ENCODE results near the gene TENM3. TPM values are rescaled to one million over a fixed set of nuclear protein-coding genes. Genes with fewer than 3 reads are reported as not detected.

TENM3 gene
- total RNA-seq, 1 experiment from 2014 or later, result 71.0 TPM

DNA sequence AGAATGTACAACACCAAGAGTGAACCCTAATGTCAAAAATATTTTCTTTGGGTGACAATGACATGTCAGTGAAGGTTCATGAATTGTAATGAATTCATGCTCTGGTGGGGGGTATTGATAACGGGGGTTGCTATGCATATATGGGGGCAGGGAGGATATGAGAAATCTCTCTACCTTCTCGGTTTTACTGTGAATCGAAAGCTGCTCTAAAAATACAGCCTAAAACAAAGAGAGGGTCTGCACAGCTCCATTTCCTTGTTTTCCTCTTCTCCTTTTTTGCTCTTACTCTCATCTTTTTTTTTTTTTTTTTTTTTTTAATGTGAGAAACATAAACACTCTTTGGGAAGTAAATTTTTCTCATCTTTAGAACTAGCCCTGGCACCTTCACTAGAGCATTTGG lies 588.2 kb downstream of the TENM3 start (continued):
- TF ChIP-seq, protein P1, sequence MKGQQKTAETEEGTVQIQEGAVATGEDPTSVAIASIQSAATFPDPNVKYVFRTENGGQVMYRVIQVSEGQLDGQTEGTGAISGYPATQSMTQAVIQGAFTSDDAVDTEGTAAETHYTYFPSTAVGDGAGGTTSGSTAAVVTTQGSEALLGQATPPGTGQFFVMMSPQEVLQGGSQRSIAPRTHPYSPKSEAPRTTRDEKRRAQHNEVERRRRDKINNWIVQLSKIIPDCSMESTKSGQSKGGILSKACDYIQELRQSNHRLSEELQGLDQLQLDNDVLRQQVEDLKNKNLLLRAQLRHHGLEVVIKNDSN (CRISPR knock-in tag; IDR thresholded peaks at IDR 0.05), result no peak
- TF ChIP-seq NR3C1 (CRISPR knock-in tag; conservative IDR thresholded peaks at IDR 0.05; ENCODE audit: low read depth), result no peak
- TF ChIP-seq NFE2L1 (CRISPR knock-in tag; IDR thresholded peaks at IDR 0.05), result no peak
- TF ChIP-seq HMGA2 (CRISPR knock-in tag; IDR thresholded peaks at IDR 0.05), result no peak
- TF ChIP-seq, protein P2, sequence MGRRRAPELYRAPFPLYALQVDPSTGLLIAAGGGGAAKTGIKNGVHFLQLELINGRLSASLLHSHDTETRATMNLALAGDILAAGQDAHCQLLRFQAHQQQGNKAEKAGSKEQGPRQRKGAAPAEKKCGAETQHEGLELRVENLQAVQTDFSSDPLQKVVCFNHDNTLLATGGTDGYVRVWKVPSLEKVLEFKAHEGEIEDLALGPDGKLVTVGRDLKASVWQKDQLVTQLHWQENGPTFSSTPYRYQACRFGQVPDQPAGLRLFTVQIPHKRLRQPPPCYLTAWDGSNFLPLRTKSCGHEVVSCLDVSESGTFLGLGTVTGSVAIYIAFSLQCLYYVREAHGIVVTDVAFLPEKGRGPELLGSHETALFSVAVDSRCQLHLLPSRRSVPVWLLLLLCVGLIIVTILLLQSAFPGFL (CRISPR knock-in tag; IDR thresholded peaks at IDR 0.05; ENCODE audit: borderline replicate concordance), result no peak
- no peak for TF ChIP-seq MYBL2 (CRISPR knock-in tag; IDR thresholded peaks at IDR 0.05)
- TF ChIP-seq ELF4 (CRISPR knock-in tag; IDR thresholded peaks at IDR 0.05; ENCODE audit: low read depth), result no peak
- TF ChIP-seq, protein P3, sequence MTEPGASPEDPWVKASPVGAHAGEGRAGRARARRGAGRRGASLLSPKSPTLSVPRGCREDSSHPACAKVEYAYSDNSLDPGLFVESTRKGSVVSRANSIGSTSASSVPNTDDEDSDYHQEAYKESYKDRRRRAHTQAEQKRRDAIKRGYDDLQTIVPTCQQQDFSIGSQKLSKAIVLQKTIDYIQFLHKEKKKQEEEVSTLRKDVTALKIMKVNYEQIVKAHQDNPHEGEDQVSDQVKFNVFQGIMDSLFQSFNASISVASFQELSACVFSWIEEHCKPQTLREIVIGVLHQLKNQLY (CRISPR knock-in tag; IDR thresholded peaks at IDR 0.05), result no peak
- no peak for TF ChIP-seq NR1H2 (CRISPR knock-in tag; IDR thresholded peaks at IDR 0.05)

DNA sequence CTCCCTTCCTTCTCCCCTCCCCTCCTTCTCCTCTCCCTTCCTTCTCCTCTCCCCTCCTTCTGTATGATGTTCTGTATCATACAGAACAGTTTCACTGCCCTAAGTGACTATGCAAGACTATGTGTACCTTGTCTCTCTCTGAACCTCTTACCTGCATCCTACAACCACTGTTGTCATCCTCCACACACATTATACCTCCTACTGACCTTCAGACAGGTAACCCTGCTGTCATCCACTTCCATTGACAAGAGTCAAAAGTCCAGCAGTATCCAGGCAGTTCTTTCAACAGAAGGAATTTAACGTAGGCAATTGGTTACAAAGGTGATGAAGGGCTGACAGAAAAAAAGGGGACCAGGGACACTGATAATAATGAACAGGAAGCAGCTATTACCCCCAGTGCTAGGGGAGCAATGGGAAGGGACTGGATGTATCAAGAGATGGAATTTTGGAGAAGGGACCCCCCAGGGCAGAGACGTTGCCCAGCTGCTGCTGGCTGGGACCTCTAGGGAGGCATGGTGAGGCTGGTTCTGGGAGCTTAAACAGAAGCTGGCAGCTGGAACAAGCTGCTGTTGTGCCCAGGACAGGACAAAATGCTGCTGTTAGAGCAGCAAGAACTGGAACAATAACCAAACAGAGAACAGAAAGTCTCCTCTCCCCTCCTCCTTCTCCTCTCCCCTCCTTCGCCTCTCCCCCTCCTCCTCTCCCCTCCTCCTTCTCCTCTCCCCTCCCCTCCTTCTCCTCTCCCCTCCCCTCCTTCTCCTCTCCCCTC lies 589.3 kb downstream of the TENM3 start:
- Mint-ChIP-seq H3K27ac (no peak overlapping the region), H3K4me1 (peaks cover 11% of the 10 kb centered on the region), H3K27me3 (ENCODE audit: low read depth) (peaks cover 9% of the 10 kb centered on the region), H3K4me3 (no peak overlapping the region), H3K9me3 (peaks cover 12% of the 10 kb centered on the region), H3K36me3 (peaks cover 4% of the 10 kb centered on the region; the same call in 1 of the 2 replicates)
- ATAC-seq (no peak), DNase-seq (ENCODE audit: low spot score) (no peak)
- TF ChIP-seq GABPB1 (CRISPR knock-in tag; IDR thresholded peaks at IDR 0.05) (no peak), KAT7 (CRISPR knock-in tag; IDR thresholded peaks at IDR 0.05; ENCODE audit: borderline replicate concordance) (no peak)
- TF ChIP-seq, protein P4, sequence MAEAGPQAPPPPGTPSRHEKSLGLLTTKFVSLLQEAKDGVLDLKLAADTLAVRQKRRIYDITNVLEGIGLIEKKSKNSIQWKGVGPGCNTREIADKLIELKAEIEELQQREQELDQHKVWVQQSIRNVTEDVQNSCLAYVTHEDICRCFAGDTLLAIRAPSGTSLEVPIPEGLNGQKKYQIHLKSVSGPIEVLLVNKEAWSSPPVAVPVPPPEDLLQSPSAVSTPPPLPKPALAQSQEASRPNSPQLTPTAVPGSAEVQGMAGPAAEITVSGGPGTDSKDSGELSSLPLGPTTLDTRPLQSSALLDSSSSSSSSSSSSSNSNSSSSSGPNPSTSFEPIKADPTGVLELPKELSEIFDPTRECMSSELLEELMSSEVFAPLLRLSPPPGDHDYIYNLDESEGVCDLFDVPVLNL (CRISPR knock-in tag; IDR thresholded peaks at IDR 0.05; ENCODE audit: borderline replicate concordance, low read depth), result no peak
- ChIA-PET CTCF (interaction anchor here (0.7 kb wide), 1 partner anchor 45 kb away, joined by 3 read pairs; no protein-coding TSS in a partner anchor), POLR2A (no interaction called here)

DNA sequence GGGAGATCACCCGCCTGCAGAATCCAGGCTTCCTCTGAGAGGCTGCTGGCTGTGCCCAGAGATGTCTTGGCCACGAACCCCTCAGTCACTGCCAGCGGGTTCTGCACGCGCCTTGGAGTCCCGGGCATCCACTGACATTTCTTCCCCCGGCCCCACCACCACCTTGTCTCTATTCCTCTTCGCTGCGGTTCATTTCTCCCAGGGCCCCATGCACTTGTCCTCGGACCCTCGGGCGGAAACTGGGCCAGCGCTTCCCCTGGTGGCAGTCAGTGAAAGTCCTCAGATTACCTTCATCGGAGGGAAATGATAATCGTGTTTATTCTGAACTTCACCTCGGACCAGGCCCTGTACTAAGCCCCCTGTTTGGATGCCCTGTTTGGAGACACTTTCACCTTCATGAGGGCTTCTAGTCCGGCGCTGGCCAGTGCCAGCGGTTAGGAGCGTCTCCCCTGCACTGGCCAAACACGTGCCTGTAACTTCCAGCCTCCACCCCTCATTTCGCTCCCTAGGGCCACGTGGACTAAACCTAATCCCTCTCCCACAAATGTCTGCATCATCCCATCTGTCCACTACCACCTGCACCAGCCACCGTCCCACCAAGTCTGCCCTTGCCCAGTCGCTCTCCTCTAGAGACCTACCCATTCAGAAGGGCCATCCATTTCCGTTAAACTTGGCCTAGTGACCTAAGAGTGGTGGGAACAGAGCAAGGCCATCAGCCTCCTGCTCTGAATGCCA lies 592.0 kb downstream of the TENM3 start:
- H3K27me3 Mint-ChIP-seq (ENCODE audit: low read depth), result peaks cover 9% of the 10 kb centered on the region
- peaks cover 12% of the 10 kb centered on the region for H3K9me3 Mint-ChIP-seq
- H3K4me1 Mint-ChIP-seq, result peaks cover 6% of the 10 kb centered on the region; the same call in 1 of the 2 replicates
- peaks cover 4% of the 10 kb centered on the region; the same call in 1 of the 2 replicates for H3K36me3 Mint-ChIP-seq
- no peak overlapping the region for H3K4me3 Mint-ChIP-seq
- ChIA-PET POLR2A (no interaction called here), CTCF (no interaction called here)
- DNase-seq (ENCODE audit: low spot score) (peak; percentile 47), ATAC-seq (peak; percentile 88)
- no peak overlapping the region for H3K27ac Mint-ChIP-seq
- TF ChIP-seq SMAD4 (CRISPR knock-in tag; IDR thresholded peaks at IDR 0.05), result no peak
- TF ChIP-seq ESRRA (CRISPR knock-in tag; IDR thresholded peaks at IDR 0.05; ENCODE audit: borderline replicate concordance), result no peak
- TF ChIP-seq JAZF1 (CRISPR knock-in tag; IDR thresholded peaks at IDR 0.05), result no peak
- TF ChIP-seq, protein P5, sequence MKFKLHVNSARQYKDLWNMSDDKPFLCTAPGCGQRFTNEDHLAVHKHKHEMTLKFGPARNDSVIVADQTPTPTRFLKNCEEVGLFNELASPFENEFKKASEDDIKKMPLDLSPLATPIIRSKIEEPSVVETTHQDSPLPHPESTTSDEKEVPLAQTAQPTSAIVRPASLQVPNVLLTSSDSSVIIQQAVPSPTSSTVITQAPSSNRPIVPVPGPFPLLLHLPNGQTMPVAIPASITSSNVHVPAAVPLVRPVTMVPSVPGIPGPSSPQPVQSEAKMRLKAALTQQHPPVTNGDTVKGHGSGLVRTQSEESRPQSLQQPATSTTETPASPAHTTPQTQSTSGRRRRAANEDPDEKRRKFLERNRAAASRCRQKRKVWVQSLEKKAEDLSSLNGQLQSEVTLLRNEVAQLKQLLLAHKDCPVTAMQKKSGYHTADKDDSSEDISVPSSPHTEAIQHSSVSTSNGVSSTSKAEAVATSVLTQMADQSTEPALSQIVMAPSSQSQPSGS (CRISPR knock-in tag; IDR thresholded peaks at IDR 0.05; ENCODE audit: borderline replicate concordance, low read depth), result no peak
- TF ChIP-seq, protein P6, sequence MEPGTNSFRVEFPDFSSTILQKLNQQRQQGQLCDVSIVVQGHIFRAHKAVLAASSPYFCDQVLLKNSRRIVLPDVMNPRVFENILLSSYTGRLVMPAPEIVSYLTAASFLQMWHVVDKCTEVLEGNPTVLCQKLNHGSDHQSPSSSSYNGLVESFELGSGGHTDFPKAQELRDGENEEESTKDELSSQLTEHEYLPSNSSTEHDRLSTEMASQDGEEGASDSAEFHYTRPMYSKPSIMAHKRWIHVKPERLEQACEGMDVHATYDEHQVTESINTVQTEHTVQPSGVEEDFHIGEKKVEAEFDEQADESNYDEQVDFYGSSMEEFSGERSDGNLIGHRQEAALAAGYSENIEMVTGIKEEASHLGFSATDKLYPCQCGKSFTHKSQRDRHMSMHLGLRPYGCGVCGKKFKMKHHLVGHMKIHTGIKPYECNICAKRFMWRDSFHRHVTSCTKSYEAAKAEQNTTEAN (CRISPR knock-in tag; IDR thresholded peaks at IDR 0.05), result no peak
- TF ChIP-seq, protein P3 (CRISPR knock-in tag; IDR thresholded peaks at IDR 0.05), result no peak
- no peak for TF ChIP-seq IRF2 (CRISPR knock-in tag; IDR thresholded peaks at IDR 0.05; ENCODE audit: borderline replicate concordance, low read depth)
- TF ChIP-seq CREM (CRISPR knock-in tag; IDR thresholded peaks at IDR 0.05), result no peak
- TF ChIP-seq ZNF671 (CRISPR knock-in tag; IDR thresholded peaks at IDR 0.05), result no peak
- TF ChIP-seq, protein P7, sequence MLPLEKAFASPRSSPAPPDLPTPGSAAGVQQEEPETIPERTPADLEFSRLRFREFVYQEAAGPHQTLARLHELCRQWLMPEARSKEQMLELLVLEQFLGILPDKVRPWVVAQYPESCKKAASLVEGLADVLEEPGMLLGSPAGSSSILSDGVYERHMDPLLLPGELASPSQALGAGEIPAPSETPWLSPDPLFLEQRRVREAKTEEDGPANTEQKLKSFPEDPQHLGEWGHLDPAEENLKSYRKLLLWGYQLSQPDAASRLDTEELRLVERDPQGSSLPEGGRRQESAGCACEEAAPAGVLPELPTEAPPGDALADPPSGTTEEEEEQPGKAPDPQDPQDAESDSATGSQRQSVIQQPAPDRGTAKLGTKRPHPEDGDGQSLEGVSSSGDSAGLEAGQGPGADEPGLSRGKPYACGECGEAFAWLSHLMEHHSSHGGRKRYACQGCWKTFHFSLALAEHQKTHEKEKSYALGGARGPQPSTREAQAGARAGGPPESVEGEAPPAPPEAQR (CRISPR knock-in tag; IDR thresholded peaks at IDR 0.05), result no peak
- TF ChIP-seq, protein P8, sequence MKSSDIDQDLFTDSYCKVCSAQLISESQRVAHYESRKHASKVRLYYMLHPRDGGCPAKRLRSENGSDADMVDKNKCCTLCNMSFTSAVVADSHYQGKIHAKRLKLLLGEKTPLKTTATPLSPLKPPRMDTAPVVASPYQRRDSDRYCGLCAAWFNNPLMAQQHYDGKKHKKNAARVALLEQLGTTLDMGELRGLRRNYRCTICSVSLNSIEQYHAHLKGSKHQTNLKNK (CRISPR knock-in tag; IDR thresholded peaks at IDR 0.05), result no peak
